Prostate gland (tissue), 2 donors: ENCODE results near the gene SNTA1.
"Not testable (repeated sequence)": the region's sequence is repeated elsewhere in the genome, so short reads cannot be mapped to it uniquely, and the experiment has no call there.

Experiments
- POLR2A ChIP-seq: fragments of 450-650 bp; IDR thresholded peaks from one replicate; pipeline ENCODE4 v1.6.1; 2016; ENCODE audit warnings: antibody characterized with exemption, mild to moderate bottlenecking
- TF ChIP-seq, protein P1 (sequence below), 4 experiments: fragments of 200-600 bp in 2 of 4; fragments of 450-650 bp in 2 of 4; sonication (generic) in 2 of 4; IDR thresholded peaks; 1 replicate in 3 of 4; 2 replicates in 1 of 4; pipeline ENCODE4 v1.5.1; 2016 to 2019; ENCODE audit warnings: antibody characterized with exemption in 4 of 4, mild to moderate bottlenecking in 2 of 4, moderate library complexity in 2 of 4

DNA sequence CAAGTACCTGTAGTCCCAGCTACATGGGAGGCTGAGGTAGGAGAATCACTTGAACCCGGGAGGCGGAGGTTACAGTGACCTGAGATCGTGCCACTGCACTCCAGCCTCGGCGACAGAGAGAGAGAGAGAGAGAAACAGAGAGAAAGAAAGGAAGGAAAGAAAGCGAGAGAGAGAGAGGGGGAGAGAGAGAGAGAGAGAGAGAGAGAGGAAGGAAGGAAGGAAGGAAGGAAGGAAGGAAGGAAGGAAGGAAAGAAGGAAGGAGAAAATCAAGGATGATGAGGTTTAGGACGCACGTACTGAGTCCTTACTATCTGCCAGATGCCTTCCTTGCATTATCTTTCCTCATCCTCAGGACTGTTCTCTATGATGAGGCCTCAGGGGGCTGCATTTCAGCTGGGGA lies 21.2 kb upstream of the SNTA1 start:
- TF ChIP-seq, protein P1, sequence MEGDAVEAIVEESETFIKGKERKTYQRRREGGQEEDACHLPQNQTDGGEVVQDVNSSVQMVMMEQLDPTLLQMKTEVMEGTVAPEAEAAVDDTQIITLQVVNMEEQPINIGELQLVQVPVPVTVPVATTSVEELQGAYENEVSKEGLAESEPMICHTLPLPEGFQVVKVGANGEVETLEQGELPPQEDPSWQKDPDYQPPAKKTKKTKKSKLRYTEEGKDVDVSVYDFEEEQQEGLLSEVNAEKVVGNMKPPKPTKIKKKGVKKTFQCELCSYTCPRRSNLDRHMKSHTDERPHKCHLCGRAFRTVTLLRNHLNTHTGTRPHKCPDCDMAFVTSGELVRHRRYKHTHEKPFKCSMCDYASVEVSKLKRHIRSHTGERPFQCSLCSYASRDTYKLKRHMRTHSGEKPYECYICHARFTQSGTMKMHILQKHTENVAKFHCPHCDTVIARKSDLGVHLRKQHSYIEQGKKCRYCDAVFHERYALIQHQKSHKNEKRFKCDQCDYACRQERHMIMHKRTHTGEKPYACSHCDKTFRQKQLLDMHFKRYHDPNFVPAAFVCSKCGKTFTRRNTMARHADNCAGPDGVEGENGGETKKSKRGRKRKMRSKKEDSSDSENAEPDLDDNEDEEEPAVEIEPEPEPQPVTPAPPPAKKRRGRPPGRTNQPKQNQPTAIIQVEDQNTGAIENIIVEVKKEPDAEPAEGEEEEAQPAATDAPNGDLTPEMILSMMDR (IDR thresholded peaks at IDR 0.05): not testable (repeated sequence)
- not testable (repeated sequence) for TF ChIP-seq POLR2A
